Mesendoderm (in vitro differentiated cells): Measurements from ENCODE around the gene VSIG10L2.
"Not testable (repeated sequence)": the region's sequence is repeated elsewhere in the genome, so short reads cannot be mapped to it uniquely, and the experiment has no call there.

Experiments
- DNase-seq: peaks from one replicate; pipeline ENCODE4 v3.0.0; 2013
- H2AK5ac ChIP-seq: 2 replicates; pipeline ENCODE4 v1.6.1; 2013; ENCODE audit warnings: low read length, inconsistent platforms
- H2BK120ac ChIP-seq: 2 replicates; pipeline ENCODE4 v1.6.1; 2013; ENCODE audit warnings: low read depth, mild to moderate bottlenecking, low read length, moderate library complexity, mixed read lengths
- H2BK15ac ChIP-seq: replicated peaks from 2 replicates; pipeline ENCODE4 v1.6.1; 2013; ENCODE audit warnings: low read depth, mild to moderate bottlenecking, moderate library complexity
- H2BK5ac ChIP-seq: 2 replicates; pipeline ENCODE4 v1.6.1; 2013; ENCODE audit warnings: low read length, inconsistent platforms
- H3K18ac ChIP-seq: 2 replicates; pipeline ENCODE4 v1.6.1; 2013; ENCODE audit warnings: mild to moderate bottlenecking, low read length, mixed read lengths
- H3K23ac ChIP-seq: one replicate; pipeline ENCODE4 v1.6.1; 2013; ENCODE audit warnings: low read length
- H3K27ac ChIP-seq: 2 replicates; pipeline ENCODE4 v1.5.1; 2013; ENCODE audit warnings: low read depth, mild to moderate bottlenecking, inconsistent platforms, low read length, moderate library complexity
- H3K27me3 ChIP-seq: 2 replicates; pipeline ENCODE4 v1.6.1; 2013; ENCODE audit warnings: low read length, control low read depth, mild to moderate bottlenecking, inconsistent platforms; ENCODE audit not compliant: insufficient read depth, poor library complexity
- H3K36me3 ChIP-seq: 2 replicates; pipeline ENCODE4 v1.6.1; 2013; ENCODE audit warnings: low read length, inconsistent platforms; ENCODE audit not compliant: control insufficient read depth, insufficient read depth
- H3K4ac ChIP-seq: one replicate; pipeline ENCODE4 v1.6.1; 2013; ENCODE audit warnings: low read depth, mild to moderate bottlenecking, low read length, moderate library complexity
- H3K4me1 ChIP-seq: 2 replicates; pipeline ENCODE4 v1.6.1; 2013; ENCODE audit warnings: low read depth, low read length, inconsistent platforms; ENCODE audit not compliant: control insufficient read depth
- H3K4me2 ChIP-seq: 2 replicates; pipeline ENCODE4 v1.6.1; 2013; ENCODE audit warnings: low read length
- H3K4me3 ChIP-seq: 2 replicates; pipeline ENCODE4 v1.5.1; 2013; ENCODE audit warnings: mild to moderate bottlenecking, low read length
- H3K56ac ChIP-seq: one replicate; pipeline ENCODE4 v1.6.1; 2013; ENCODE audit warnings: low read length
- H3K79me1 ChIP-seq: 2 replicates; pipeline ENCODE4 v1.6.1; 2013; ENCODE audit warnings: low read length, inconsistent platforms
- H3K79me2 ChIP-seq: 2 replicates; pipeline ENCODE4 v1.6.1; 2013; ENCODE audit warnings: mild to moderate bottlenecking, low read length; ENCODE audit not compliant: control insufficient read depth, insufficient read depth
- H3K9ac ChIP-seq: 2 replicates; pipeline ENCODE4 v1.6.1; 2013; ENCODE audit warnings: low read length, inconsistent platforms
- H4K5ac ChIP-seq: one replicate; pipeline ENCODE4 v1.6.1; 2013; ENCODE audit warnings: low read length
- H4K8ac ChIP-seq: one replicate; pipeline ENCODE4 v1.6.1; 2013; ENCODE audit warnings: low read depth, mild to moderate bottlenecking, control low read depth, low read length, moderate library complexity
- WGBS: extraction: QIAGEN DNeasy Blood & Tissue Kit; methylation state at CpG from one replicate; pipeline ENCODE4 v1.1.7; 2013; ENCODE audit warnings: low lambda C conversion rate, missing lambda C conversion rate; ENCODE audit not compliant: insufficient coverage; ENCODE audit errors: extremely low coverage; 5-methylcytosine and 5-hydroxymethylcytosine counted together

Gene VSIG10L2

GRCh38 chr11:125904678-125905077, 41.2 kb upstream of the VSIG10L2 start:
- H3K27me3 ChIP-seq, result no peaks in the 10 kb centered on the region
- no peak for DNase-seq
- H3K4me2 ChIP-seq, result no peak overlapping the region
- peak overlapping the region; percentile 30 for H3K56ac ChIP-seq
- no peak overlapping the region for H3K4ac ChIP-seq
- no peak overlapping the region for H3K9ac ChIP-seq
- peaks cover 3% of the 10 kb centered on the region for H3K79me2 ChIP-seq
- H3K27ac ChIP-seq, result no peak overlapping the region
- no peaks in the 10 kb centered on the region for H3K36me3 ChIP-seq
- H2BK120ac ChIP-seq, result no peak overlapping the region
- H2BK15ac ChIP-seq, result no peak overlapping the region
- H3K4me1 ChIP-seq, result no peaks in the 10 kb centered on the region
- no peak overlapping the region for H4K5ac ChIP-seq
- no peak overlapping the region for H3K18ac ChIP-seq
- H3K23ac ChIP-seq, result no peak overlapping the region
- H3K79me1 ChIP-seq, result no peaks in the 10 kb centered on the region
- no peak overlapping the region for H4K8ac ChIP-seq
- H3K4me3 ChIP-seq, result no peak overlapping the region
- no peak overlapping the region for H2AK5ac ChIP-seq
- WGBS, result no CpG with 5 or more reads among the region's 11 CpGs
- no peak overlapping the region for H2BK5ac ChIP-seq

GRCh38 chr11:125910226-125910849, 35.5 kb upstream of the VSIG10L2 start:
- Histone ChIP-seq H3K27ac (no peak overlapping the region), H3K36me3 (no peaks in the 10 kb centered on the region), H3K4me2 (no peak overlapping the region), H2BK15ac (no peak overlapping the region), H3K18ac (no peak overlapping the region), H3K9ac (no peak overlapping the region), H3K4ac (no peak overlapping the region), H3K27me3 (no peaks in the 10 kb centered on the region), H2BK5ac (no peak overlapping the region), H3K79me1 (no peaks in the 10 kb centered on the region), H2BK120ac (no peak overlapping the region), H3K4me3 (no peak overlapping the region), H3K79me2 (no peaks in the 10 kb centered on the region), H3K4me1 (no peaks in the 10 kb centered on the region), H3K23ac (no peak overlapping the region), H4K5ac (no peak overlapping the region), H4K8ac (no peak overlapping the region), H3K56ac (no peak overlapping the region), H2AK5ac (no peak overlapping the region)
- DNase-seq, result no peak
- WGBS, result 100% methylated on average over 1 of the region's 8 CpGs

GRCh38 chr11:125914601-125915000, 31.2 kb upstream of the VSIG10L2 start:
- H3K27me3 ChIP-seq, H3K27ac ChIP-seq, H3K4me3 ChIP-seq: not testable (repeated sequence)

GRCh38 chr11:125916683-125917347, 29.0 kb upstream of the VSIG10L2 start:
- H2BK5ac ChIP-seq, result no peak overlapping the region
- WGBS, result no CpG with 5 or more reads among the region's 12 CpGs
- H3K27me3 ChIP-seq, result no peaks in the 10 kb centered on the region

More at GRCh38 chr11:125914601-125915000, 31.2 kb upstream of the VSIG10L2 start:
- not testable (repeated sequence) for H3K4ac ChIP-seq, H3K4me2 ChIP-seq, H3K36me3 ChIP-seq, H3K23ac ChIP-seq, H2BK120ac ChIP-seq, DNase-seq, H2BK15ac ChIP-seq, H3K56ac ChIP-seq, H4K5ac ChIP-seq, H3K9ac ChIP-seq, H3K79me2 ChIP-seq, H3K18ac ChIP-seq, H2BK5ac ChIP-seq, H2AK5ac ChIP-seq, H4K8ac ChIP-seq, H3K79me1 ChIP-seq, H3K4me1 ChIP-seq
- WGBS, result no CpG with 5 or more reads among the region's 3 CpGs

GRCh38 chr11:125918140-125918840, 27.6 kb upstream of the VSIG10L2 start:
- WGBS, result no CpG with 5 or more reads among the region's 13 CpGs
- no peaks in the 10 kb centered on the region for H3K4me1 ChIP-seq

More at GRCh38 chr11:125916683-125917347, 29.0 kb upstream of the VSIG10L2 start:
- no peak overlapping the region for H2AK5ac ChIP-seq
- no peaks in the 10 kb centered on the region for H3K36me3 ChIP-seq
- H2BK120ac ChIP-seq, result no peak overlapping the region
- no peaks in the 10 kb centered on the region for H3K79me2 ChIP-seq
- no peak overlapping the region for H3K27ac ChIP-seq
- no peak overlapping the region for H3K23ac ChIP-seq
- H2BK15ac ChIP-seq, result no peak overlapping the region
- H3K4me3 ChIP-seq, result no peak overlapping the region
- H3K4me1 ChIP-seq, result no peaks in the 10 kb centered on the region
- H3K56ac ChIP-seq, result no peak overlapping the region
- H3K18ac ChIP-seq, result no peak overlapping the region
- H4K5ac ChIP-seq, result no peak overlapping the region
- no peak overlapping the region for H4K8ac ChIP-seq
- H3K4ac ChIP-seq, result no peak overlapping the region
- no peak overlapping the region for H3K4me2 ChIP-seq
- no peak for DNase-seq
- no peak overlapping the region for H3K9ac ChIP-seq
- H3K79me1 ChIP-seq, result no peaks in the 10 kb centered on the region

More at GRCh38 chr11:125918140-125918840, 27.6 kb upstream of the VSIG10L2 start:
- Histone ChIP-seq H4K8ac (no peak overlapping the region), H3K56ac (no peak overlapping the region), H3K18ac (no peak overlapping the region), H3K9ac (no peak overlapping the region), H3K79me2 (no peaks in the 10 kb centered on the region), H2AK5ac (no peak overlapping the region), H4K5ac (no peak overlapping the region), H3K36me3 (no peaks in the 10 kb centered on the region), H3K4ac (no peak overlapping the region), H3K4me2 (no peak overlapping the region), H3K23ac (no peak overlapping the region), H3K79me1 (no peaks in the 10 kb centered on the region), H3K4me3 (no peak overlapping the region), H2BK120ac (no peak overlapping the region), H2BK15ac (no peak overlapping the region), H3K27ac (no peak overlapping the region), H3K27me3 (no peaks in the 10 kb centered on the region), H2BK5ac (no peak overlapping the region)
- DNase-seq, result peak; percentile 22
